Activated CD8-positive, alpha-beta memory T cell treated with anti-CD3 and anti-CD28 coated beads, Interleukin-2, amount 50 U/mL, for 24 hours (primary cell): Measurements from ENCODE around the gene RAD9A.

Experiments
- DNase-seq: peaks from one replicate; pipeline ENCODE4 v3.0.0-alpha.2; 2020; ENCODE audit errors: extremely low read depth

The RAD9A gene

DNA sequence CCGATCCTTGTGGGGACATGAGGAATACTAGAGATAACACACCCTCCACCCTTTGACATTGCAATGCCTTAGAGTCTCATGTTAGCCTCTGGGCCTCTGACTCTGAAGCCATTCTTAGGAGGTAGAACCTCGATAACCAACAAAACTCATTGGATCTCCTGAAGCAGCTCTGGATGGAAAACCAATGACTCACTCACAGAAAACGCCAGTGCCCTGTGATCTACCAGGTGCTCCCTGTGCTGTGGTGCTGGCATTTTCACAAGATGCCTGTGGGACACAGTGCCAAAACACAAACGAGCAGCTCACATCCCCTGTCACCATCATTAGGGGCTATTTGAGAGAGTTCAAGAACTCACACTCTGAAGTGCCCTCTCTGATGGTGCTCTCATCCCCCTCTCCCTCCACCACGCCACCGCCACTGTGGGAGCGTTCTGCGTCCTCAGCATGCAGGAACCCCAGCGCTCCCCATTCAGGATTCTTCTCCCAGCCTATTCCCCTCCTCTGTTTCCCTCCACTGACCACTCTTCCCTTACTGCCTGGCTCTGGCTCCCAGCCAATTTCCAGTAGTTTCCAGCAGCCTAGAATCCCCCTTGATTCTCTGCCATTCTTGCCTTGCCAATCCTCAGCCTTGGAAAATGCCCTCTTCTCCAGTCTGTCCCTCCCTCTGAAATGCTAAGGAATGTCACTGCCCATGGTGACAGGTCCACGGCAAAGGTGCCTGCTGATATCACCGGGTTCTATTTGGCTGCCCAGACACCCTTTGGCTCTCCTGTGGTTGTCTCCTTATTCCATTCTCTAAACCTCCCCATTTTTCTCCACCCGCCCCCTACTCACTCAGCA is 33.7 kb upstream of the RAD9A start:
- DNase-seq = no peak

DNA sequence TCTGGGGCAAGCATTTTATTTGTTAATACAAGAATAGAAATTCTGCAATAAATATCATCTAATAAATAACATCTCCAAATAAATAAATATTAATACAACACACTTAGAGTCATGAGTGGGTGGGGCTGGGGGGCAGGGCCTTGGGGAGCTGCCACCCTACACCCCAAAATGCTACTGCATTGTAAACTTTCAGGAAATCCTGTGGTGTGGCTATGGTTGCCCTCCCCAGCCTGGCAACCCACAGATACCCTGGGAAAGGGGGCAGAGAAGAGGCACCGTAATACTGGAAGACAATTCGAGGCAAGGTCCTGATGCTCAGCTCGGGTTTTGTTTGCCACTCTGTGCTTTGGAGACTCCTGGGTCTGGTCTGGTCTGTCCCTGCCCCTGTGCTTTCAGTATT is 27.6 kb upstream of the RAD9A start:
- DNase-seq = no peak

DNA sequence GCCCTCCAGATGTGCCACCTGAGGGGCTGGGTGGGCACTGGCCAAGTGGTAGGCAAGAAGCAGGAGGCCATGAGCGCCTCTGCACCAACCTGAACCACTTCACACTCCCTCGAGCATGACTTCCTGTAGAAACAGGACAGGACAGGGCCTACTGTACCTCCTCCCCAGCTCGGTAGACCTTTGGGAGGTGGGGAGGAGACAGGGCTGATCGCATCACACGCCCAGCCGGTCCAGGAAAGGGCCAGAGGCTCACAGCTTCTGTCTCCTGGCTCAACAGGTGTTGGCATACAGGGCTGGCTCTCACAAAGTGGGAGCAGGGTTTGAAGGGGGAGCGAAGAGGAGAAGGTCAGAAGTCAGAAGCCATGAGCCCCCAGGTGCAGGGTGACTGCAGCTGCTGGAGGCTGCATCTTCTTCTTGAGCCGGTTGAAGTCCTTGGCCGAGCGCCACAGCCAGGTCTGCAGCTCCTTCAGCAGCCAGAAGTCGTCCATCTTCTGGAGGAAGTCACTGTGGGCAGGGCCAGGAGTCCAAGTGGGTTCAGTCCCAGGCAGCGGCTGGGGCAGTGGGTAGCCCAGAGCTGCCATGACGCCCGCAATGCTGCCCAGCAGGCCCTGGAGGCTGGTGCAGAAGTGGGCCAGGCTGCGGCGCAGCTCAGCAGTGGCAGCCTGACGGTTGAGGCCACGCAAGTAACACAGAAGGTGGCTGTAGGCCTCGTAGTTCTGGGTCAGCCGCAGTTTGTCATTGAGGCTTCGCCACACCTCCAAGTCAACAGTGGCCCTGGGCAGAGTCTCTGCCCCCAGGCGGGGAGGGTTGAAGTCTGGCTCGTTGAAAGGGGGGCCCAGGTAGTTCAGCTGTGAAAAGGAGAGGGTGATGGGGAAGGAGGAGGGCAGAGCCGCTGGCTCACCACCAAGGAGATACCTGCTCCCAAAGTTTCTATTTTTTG is 26.7 kb upstream of the RAD9A start:
- DNase-seq = no peak

DNA sequence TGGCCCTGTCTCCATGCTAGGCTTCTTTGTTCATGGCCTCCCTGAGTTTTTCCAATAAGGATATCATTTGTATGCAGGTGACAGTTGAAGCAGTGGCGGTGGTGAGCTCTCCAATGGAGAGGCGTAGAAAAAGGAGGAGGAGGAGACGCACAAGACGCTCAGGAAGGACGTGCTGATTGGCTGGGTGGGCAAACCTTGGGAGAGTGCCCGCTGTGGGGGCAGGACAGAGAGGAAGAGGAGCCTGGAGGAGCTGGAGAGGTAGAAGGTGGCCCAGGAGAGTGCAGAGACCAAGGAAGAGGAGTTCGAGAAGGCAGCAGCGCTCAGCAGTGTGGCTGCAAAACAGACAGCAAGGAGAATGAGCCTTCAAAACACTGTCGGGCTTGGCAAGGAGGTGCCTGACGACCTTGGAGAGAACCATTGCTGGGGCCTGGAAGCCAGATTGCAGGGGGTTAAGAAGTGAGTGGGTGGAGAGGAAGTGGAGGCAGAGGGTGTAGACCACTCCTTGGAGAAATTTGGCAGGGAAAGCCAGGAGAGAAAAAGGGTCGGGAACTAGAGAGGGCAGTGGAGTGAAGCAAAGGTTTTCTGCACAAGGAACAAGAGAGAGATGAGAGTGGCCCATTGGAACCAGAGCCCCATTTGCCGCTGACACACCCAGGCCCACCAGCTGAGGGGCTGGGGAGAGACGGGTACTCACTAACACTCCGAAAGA is 25.9 kb upstream of the RAD9A start:
- no peak for DNase-seq

DNA sequence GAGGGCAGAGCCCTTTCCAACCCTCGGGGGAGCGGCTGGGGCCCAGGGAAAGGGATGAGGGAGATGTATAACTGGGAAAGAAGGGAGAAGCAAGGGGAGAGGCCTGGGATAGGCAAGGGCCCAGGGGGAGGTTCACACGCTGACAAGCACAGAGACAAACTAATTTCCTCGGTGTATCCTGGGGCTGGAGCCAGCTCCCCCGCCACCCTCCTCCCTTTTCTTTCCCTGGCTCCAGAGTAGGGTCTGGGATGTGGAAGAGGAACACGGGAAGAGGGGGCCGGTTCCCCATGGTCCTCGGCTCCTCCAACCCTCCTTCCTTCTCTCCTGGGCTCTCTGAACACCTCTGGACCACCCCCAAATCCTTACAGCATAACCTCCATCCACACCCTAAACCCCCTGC is 25.2 kb upstream of the RAD9A start:
- DNase-seq = no peak

DNA sequence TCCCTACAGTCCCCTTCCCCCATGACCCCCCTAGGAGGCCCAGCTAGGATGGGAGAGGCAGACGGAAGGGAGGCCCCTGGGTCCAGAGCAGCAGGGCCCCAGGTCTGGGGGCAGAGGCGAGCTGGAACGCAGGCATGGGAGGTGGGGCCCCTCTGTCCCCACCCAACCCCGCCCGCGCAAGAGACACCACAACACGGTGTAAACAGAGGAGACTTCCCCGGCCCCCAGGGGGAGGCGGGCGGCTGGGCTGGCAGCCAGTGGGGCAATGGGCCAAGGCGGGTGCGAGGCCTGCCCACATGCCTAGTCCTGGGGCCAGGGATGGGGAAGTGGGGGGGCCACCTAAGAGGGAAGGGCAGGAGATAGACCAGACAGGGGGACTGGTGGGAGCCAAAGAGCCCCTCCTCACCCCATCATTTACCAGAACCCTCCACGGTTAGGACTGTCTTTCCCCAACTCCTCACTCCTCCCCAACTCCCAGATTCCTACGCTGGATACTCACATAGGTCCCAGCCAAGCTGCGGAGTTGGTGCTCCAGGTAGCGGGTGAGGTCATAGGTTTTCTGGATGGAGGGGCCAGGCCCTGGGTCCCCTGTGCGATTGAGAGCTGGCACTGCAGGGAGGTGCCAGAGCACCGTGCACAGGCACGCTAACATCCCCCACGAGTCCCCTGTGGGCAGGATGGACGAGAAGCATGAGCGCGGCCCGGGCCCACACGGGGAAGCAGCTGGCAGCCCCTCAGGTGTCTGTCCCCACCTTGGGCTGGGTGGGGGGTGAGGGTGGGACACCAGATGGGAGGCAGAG is 24.6 kb upstream of the RAD9A start:
- DNase-seq = no peak

DNA sequence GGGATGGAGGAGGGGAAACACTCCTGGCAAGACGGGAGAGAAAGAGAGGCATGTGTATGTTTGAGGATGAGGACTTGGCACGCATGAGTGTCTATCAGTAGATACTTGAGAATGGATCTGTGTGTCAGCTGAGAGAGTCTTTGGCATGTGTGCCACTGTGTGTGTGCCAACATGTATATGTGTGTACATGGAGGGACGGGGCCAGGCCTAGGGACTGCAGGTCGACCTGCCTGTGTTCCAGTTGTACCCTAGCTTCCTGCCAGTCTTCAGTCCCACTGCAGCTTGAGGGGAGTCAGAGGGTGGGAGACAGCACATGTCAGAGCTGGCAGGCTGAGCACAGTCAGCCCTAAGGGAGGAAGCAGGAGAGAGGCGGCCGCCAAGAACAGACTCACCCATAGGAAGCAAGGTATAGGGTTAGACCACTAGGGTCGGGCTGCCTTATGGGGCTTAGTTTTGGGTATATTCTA is 24.0 kb upstream of the RAD9A start:
- DNase-seq = no peak

DNA sequence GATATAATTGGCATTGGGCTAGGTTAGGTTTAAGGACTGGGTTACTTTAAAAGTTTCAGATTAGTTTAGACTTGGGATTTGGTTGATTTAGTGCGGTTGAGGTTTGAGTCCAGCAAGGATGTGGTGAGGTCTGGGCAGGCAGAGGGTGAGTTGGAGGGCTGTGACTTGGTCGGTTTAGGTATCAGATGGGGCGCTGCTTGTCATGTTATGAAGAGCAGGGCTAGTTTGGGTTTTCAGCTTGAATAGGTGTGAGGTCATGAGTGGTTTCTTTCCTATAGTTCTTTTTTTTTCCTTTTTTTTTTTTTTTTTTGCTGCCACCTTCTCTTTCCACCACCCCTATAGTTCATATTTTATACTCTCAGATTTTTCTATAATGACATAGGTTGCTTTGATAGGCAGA is 23.2 kb upstream of the RAD9A start:
- no peak for DNase-seq

DNA sequence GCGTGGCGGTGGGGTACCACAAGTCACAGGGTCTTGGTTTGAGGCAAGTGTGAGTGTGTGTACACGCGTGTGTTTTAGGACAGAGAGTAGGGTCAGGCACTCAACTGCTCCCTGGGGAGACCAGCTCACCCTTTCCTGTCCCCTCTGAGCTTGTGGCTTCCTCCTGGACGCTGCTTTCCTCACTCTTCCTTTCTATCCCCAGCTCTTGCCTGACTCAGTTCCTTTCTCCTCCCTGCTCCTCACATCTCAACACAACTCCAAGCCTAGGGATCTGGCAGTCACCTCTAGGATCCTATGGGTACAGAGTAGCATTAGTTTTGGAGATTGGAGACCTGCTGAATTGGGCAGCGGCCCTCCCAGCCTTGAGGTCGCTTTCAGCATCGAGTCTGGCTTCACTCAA is 22.5 kb upstream of the RAD9A start:
- no peak for DNase-seq

DNA sequence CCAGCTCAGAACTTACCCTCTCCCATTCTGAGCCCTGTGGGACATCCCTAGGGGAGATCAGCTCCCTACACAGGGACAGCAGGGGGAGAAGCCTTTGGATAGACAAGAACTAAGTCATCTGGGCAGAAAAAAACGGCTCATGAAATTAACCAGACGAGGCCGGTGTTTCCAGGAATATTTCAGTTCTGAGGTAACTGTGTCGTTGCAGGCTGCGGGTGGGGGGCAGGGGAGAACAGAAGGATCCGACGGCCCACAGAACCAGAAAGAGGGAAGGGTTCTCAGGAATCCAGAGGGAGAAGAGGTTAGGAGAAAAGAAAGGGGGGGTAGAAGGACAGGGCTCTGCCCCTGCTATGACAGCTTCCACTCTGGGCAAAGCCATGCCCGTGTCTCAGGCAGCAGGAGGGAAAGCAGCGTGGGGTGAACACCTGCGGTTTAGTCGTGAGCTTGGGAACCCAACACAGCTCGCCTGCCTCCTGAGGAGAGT is 21.9 kb upstream of the RAD9A start:
- no peak for DNase-seq

DNA sequence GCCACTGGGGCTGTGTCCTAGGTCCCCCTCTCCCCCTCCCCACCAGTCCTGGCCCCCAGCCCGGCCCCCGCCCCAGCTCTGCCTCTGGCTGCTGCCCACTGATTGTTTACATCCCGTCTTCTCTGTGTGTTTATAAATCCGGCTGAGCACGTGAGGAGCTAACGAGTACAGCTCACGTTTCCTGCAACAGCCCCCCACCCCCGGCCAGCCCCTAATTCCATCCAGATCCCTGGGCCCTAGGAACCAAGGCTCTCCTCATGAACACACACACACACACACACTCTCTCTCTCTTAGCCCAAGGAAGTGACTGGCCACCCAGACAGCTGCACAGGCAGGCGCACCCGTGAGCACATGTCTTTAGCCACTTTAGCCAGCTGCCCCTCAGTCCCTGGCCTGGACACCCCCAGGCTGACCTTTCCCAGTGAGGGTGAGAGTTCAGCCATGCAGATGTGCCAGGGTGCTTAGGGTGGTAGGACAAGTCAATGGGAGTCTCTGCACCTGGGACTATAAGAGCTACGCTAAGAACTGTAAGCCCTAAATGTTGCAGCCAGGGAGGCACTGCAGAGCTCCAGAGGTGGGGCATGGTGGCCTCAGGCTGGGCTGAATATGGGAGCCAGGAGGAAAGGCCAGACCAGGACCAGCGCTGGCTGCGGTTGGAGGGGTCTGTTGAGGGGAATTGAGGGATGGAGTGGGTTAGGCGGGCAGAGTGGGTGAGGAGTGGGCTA is 21.3 kb upstream of the RAD9A start:
- no peak for DNase-seq

DNA sequence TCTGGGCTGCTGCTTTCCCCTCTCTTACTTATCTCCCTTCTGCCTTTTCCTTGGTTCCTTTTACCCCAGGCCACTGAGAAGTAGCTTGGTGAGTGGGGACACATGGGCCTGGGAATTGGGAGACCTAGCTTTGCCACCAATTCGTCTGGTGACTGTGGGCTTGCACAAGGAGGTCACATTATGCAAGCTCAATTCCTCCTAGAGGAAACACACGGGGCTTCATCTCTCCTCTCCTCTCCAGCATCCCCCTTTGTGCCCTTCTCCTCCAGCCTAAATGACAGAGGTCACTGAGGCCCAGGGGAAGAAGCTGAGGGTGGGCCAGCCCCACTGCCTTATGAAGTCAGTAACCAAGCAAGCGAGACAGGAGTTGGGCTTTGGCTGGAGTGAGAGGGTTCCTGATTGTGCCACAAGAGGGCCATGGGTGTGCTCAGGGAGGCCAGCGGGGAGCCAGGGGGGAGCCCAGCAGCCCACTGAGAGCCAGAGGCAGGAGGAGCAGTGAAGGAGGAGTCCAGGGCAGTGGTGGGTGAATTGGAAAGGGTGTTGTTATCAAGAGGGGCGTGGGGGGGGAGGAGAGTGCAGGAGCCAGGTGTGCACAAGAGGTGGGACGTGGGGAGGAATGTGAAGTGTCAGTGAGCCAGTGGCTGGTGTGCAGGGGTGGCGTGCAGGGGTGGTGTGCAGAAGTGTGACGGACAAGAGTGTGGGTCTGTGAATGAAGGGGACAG is 20.4 kb upstream of the RAD9A start:
- DNase-seq = no peak

DNA sequence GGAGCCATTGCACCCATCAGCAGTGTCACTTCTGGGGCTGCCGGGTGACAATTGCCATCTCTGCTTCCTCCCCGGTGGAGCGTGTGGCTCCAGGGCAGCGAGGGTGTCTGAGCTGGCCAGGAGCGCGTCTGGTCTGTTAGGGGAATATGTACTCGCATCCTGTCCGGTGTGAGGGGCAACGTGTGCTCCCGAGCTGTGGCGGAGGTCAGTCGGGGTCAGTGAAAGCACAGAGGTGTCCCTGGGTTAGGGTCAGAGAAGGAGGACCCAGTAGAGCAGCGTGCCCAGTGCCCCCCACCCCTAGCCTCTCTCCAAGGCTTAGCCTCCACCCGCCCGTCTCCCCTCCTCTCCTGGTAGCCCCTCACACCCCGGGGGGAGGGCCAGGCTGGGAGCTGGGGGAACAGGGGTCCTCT is 19.9 kb upstream of the RAD9A start:
- no peak for DNase-seq

DNA sequence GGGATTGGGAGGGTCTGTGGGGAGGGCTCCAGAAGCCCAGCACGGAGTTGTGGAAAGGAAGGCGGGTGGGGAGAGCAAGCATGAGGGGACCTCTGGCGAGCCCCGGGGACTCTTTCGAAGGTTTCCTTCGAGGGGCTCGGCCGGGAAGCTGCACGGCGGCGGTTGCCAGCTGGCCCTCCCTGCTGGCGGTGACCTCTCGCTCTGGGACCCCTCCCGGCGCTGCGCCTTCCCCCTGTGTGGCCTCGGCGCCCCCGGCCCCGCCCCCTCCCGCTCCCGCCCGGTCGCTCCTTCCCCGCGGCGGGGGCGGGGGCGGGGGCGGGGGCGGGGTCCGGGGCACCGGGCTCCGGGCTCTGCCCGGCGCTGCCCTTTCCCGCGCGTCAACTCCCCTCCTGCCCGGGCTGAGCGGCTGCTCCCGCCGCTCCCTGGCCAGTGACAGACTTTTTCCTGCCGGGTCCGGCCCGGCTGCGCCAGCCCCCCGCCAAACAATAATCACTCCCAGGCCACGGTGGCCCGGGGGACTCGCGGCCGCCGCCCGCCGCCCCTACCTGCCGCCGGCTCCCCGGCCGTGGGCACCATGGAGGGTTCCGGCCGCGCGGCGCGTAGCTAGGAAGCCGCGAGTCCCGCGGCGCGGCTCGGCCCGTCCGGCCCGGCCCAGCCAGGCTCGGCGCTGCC is 19.3 kb upstream of the RAD9A start:
- DNase-seq = no peak

DNA sequence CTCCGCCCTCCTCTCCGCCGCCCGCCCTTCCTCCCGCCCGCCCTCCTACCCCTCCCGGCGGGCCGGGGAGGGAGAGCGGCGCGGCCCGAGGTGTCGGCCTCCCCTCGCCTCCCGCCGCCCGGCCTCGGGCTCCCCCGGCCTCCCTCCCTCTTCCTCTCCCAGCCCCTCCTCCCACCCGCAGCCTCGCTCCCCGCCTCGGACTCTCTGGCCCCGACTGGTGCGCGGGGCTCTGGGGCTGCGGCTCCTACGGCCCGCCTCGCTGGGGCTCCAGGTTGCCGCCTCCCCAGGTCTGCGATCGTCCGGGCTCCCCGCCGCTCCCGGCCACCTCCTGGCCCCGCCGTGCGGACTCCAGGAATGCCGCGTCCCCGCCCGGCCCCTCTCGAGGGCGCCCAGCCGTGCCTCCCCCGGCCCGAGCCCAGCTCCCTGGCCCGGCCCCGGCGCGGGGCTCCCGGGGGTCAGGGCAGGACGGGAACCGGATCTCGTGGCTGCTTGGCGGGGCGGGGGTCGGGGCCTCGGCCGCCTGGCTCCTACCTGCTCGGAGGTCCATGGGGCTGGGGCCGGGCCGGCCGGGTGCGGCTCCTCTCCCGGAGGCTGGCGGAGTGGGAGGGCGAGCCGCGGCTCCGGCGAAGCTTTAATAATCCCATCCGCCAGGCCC is 18.7 kb upstream of the RAD9A start, which contains the start of gene CLCF1:
Gene CLCF1, minus strand, starts transcription at position 606 of the 655 bp plus-strand sequence. Its CDS starts 59 bp downstream, at position 547.
- DNase-seq = no peak

DNA sequence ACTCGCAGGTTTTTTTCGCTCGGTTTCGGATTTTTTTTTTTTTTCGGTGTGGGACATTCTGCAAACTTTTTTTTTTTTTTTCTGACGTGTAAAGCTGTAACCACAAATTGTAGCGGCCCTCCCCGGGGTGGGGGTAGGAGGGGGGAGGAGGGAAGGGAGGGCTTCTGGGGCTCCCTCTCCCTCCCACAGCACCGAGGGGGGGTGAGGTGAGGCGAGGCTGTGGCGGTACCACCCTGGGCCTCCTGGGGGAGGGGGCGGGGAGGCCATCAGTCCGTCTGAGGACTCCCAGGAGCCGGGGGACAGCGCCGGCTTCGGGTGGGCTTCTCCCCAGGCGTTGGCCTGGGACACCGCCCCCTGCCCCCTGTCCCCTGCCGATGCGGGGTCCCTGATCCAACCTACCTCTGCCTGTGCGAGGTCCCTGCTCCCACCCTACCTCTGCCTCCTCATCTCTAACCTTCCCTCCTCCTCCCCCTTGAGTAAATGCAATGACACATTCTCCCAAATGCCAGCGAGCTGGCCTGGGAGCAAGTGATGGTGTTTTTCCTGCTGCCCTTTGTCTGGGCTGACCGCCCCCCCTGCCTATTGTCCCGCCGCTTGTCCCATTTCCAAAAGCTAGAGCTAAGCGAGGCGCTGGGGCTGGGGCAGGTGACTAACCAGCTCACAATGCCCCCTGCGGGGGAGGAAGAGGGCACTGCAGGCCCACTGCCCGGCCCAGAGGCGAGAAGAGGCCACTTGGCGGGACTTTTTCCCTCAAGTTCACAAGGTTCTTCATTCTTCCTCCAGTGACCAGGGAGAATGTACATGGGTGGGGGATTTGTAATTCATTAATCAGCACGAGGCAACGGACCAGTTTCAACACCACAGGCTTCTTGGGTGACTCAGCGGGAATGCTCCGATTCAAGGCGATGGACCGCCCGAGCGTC is 17.9 kb upstream of the RAD9A start:
- no peak for DNase-seq

DNA sequence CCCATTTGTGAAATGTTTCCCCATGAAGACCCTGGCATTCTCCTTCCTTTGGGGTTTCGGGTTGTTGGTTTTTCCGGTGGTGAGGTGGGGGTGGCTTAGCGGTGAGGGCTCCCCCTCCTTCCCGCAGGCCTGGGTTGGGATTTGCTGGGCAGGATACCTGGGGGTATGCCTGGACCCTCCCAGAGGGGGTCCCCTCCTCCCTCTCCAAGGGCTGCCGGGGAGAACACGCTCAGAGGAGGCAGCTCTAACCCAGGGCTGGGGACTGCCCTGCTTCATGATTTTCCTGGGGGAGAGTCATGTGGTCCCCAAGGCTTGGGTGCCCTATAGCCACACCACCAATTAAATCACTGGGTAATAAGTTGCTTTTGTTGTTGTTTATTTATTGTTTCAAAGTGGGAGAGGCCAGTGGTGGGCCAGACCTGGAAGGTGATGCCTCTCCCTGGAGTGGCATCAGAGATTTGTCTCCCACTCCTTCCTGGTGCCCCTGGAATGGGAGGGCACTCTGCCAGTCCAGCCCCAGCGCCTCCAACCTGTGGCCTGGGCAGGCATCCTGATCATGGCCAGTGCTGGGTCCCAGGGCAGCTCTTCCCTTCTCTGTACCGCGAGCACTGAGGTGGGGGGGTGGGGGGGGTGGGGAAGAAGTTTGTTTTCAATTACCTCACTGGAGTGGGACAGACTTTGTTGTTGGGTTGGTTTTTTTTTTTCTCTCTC is 17.1 kb upstream of the RAD9A start:
- DNase-seq = no peak
